ENCODE measurements around the gene UBN1.

Gene UBN1

DNA sequence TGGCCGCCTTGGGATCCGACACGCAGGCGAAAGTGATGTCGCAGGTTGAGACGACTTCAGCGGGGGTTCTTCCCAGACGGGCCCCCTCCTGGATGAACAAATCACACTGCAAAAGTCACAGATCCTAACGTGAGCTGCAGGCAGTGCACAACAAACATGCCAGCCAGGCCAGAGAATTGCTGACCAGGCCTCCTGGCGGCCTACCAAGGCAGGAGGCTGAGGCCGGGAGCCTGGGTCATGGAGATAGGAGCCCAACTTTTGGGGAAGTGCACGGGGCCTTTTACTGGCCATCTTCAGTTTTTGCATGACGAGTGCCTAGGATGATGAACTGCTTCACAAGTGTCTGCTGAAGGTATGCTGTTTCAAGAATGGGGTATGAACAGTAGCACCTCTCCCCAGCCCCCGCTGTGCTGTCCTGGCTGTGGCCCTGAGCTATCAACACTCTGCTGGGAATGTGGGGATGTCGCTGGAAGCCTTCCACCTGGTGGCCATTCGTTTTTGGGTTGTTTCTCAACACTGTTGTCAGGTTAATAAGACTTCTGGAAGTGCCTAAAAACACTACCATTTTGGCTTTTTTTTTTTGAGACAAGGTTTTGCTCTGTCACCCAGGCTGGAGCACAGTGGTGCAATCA, 32.6 kb upstream of the UBN1 start:
- DNase-seq: no peak

DNA sequence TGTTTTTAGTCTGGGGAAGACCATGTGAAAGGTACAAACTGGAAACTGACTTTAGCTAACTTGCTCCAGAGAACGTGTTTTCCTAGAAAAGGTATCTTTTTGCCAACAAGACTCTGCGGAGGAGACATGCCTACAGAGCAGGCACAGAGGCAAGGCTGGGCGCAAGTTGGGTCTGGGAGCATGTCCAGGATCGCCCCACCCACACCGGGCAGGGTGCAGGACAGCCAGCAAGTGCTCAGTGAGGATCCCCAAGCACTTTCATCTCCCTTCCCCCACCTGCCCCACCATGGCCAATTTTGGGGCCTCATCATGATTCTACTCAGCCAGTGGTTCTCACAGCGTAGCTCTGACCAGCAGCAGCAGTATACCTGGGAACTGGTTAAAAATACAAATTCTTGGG, 26.6 kb upstream of the UBN1 start:
- no peak for DNase-seq

DNA sequence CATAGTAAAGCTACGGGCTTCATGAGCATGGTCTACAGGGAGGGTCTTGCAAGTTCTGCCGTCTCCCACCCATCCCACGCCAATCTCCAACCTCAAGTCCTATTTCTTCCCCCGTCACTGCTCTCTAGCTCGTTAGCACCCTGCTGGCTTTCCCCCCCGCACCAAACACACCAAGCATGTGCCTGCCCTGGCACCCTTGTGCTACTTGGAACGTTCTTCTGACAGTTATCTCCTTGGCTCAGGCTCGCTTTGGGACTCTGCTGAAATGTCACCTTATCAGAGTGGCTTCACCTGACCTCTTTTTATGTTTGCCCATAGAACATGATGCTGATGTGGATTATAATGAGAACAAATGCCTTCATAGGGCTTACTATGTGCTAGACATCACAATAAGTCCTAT, 22.1 kb upstream of the UBN1 start:
- DNase-seq: no peak

DNA sequence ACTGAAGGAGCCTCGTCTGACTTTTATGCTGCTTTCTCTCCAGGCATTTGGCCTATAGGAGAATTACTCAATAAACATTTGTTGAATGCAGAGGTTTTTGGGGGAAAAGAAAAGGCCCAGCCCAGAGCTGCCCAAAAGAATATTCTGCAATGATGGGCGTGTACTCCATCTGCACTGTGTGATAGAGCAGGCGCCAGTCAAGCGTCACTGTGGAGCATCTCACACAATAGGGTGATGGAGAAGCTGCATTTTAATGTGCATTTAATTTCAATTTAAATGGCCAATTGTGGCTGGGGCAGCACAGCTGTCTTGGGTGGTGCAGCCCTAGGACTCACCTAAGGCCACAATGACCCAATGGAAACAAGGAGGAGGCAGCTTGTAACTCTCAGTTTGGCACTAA, 20.8 kb upstream of the UBN1 start:
- no peak for DNase-seq

DNA sequence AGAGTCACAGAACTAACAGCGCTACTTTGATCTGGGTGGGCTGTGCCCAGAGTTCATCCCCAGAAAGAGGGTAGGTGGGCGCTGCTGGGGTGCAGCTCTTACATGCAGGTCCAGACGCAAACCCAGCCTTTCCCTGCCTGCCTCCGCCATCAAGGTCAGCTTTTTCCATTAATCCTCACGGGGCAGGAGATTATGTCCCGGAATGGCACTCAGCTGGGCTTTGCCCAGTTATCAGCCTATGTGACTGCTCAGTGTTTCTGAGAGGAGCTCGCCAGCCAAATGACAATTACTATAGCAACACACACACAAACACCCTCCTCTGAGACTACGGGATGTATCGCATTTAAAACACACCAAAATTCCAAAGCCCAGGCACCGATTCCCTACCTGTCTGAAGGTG, 20.3 kb upstream of the UBN1 start:
- DNase-seq: no peak

DNA sequence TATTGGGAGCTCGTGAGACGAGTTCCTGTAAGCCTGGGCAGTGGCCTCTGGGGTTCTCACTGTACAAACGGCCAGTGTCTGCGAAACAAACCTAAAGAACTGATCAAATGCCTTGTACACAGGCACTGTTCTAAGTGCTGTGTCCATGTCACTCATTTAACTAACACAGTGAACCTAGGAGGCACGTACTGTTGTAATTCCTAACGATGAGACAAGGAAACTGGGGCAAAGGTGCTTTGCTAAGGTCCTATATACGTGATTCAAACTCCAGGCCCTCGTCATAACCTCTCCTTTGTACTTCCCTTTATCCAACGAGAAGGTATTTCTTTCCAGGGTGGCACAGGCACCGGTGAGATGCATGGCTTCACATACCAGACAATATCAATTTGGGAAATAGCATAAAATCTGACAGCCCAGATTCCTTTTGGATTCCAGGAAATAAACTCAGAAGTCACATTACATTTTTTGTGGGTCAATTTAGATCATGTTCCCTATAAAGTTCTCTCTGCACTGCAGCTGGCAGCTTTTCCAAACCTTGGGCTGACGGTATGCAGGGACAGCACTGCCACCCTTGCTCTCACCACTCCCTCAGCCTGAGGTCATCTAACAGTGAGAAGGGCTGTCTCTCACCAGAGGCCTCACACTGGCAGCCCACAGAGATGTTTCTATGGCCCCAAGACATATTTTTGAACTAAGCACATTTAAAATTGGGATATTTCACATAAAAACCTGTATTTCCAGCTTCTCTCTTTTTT, 18.5 kb upstream of the UBN1 start:
- no peak for DNase-seq

DNA sequence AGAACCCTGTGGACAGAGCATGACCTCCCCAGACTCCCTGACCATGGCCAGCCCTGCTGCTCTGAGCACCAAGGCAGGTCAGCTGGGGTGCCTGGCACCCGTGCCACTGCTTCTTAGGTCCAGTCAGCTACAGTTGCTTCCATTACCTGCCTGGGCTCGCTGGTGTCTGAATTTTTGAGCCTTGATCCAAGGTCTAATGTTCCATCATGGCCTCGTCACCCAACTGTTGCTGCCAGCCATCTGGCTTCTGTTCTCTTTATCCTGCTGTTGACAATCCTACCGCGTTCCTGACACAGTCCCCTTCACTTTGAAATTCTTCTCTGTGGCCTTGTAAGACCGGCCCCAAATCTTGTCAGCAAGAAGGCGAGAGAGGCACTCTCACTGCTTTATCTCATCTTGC, 16.9 kb upstream of the UBN1 start:
- no peak for DNase-seq

DNA sequence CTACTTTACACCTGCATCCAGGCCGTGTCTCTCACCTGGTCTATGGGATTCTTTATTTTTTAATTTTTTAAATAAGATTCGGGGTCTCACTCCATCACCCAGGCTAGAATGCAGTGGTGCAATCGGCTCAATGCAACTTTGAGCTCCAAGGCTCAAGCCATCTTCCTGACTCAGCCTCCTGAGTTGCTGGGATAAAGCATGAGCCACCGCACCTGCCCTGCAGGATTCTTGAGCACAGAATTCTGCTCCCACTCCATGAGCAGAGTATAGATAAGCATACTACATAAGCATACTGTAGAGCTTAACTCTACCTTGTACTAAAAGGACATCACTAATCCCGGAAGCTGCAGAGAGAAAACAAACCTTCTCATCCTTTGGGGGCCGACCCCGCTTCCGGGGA, 15.7 kb upstream of the UBN1 start:
- DNase-seq: no peak

DNA sequence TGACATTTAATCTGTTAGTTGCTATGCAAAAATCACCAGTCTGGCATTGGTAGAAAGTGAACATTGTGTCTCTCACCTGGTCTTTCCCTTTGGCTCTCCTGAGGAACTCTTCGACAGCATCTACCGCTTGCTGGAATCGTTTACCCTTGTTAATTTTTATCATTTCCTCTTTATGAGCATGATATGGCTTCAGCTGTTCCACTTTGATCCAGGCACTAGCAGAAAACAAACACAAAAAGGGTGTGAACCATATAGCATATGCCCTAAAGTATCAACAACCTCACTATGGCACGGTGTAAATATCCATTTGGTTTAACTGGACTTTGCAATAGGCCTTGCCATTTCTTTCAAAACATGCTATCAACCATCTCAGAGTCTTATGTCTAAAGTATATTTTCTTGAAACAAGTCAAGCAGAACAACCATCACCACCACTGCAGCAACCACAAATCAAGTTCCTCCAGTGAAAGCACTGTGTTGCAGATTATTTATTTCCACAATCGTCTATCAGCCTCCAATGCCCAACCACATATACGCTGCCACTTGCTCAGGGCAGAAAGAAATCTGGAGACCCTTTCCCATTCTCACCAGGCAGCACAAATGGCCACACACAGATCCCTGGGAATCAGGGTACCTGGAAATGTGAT, 14.5 kb upstream of the UBN1 start:
- DNase-seq: no peak

DNA sequence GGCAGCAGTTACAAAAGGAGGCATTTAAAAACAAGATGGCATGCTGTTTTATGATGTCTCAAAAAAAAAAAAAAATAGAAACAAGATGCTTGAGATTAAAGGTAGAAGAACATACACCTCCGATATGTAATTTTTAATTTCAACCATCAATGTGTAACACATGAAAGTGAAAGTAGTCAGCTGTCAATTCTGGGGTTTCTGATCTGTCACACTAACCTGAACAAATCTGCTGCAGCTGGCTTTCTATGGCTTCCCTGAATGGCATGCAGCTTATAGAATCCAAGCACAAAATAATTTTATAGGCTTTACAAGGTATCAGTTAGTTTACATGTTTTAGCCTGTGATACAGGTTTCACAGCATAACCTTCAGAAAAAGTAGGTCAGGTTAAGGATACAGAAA, 13.7 kb upstream of the UBN1 start:
- no peak for DNase-seq

DNA sequence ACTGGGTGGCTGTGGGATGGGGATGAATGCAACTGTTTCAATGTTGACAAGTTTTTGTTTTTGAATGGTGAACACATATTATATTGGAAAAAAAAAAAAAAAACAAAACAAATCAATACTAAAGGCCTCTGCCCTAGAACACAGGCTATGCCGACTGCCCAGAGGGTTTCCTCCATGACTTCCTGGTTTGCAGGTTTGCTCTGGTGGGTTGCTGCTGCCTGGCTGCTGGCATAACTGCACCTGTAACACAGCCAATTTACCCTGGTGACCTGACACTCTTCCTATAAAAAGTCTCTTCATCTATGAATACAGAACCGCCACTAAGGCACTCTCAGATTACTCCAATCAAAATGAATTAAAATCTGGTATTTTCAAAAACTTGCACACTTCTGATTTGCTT, 10.6 kb upstream of the UBN1 start:
- DNase-seq: no peak

DNA sequence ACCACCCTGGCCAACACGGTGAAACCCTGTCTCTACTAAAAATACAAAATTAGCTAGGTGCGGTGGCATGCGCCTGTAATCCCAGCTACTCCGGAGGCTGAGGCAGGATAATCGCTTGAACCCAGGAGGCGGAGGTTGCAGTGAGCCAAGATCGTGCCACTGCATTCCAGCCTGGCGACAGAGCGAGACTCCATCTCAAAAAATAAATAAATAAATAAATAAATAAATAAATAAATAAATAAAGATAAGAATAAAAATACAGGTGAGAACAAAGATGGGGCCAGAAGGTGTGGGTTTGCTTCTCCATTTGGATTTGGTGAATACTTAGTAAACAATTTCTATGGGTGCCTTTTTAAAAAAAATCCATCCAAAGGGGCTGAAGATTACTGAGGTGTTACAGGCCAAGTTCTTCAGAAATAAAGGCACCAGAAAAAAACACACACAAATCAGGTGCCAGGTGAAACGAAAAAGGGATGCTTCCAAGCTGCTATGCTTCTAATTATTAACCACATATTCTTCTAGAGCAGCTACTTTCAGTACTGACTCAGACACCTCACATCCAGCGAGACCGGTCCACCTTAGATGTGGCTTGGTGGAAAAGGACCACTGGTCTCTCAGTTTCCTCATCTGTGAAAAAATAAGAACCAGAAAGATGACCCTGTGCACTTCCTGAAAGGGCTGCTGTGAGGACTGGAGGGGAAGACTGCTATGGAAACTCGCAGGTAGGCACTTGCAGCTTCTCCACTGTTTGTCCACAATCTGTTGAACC, 9.4 kb upstream of the UBN1 start:
- no peak for DNase-seq

DNA sequence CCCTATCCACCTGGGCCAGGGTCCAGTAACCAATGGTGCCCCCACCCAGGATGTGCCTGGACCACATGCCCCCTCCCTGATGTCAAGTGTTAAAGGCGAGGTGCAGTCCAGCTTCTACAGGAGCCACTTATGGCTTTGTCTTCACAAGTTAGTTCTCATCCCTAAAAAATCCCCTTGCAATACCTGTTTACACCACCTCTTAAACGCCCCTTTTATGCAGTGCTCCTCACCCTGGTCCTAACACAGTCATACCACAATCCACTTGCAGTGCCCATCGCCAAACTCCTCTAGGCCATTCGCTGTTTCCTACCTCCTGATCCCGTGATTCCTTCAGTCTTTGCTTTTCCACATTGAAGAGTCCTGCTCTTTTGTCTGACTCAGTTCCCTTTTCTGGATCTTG, 7.3 kb upstream of the UBN1 start:
- DNase-seq: no peak

DNA sequence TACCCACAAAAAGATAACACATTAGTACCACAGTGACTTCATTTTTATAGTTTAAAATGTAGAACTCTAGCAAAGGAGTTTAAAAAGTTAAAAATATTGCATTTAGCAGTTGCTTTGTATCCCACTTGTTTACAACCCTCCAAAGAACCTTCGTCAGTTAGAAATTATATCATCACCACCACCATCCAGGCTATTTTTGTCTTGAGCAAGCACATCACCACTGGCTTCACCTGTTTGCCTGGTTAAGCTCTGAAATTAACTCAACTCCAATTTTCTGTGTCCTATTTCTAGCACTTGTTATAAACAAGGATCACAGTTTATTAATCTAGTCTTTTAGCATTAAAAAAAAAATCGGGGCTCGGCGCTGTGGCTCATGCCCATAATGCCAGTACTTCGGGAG, 6.3 kb upstream of the UBN1 start:
- no peak for DNase-seq

DNA sequence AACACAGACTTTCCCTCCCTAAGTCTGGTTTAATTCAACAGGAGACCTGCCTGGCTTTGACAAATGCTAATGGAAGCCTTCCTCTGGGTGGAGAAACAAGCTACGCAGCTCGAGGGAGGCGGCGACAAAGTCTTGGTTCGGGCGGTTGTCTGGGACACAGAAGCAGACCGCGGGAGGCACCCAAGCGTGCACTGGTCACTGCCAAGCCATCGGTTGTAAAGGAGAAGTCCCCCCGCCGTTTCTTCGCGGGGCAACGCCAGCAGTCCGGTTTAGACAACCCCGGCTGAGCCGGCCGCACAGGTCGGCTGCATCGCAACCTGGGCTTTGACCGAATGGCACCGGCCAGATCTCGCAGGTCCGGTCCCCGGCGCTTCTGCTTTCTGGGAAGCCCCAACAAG, 779 bp upstream of the UBN1 start:
- DNase-seq: peak in 1 of 2 experiments; percentile 15

DNA sequence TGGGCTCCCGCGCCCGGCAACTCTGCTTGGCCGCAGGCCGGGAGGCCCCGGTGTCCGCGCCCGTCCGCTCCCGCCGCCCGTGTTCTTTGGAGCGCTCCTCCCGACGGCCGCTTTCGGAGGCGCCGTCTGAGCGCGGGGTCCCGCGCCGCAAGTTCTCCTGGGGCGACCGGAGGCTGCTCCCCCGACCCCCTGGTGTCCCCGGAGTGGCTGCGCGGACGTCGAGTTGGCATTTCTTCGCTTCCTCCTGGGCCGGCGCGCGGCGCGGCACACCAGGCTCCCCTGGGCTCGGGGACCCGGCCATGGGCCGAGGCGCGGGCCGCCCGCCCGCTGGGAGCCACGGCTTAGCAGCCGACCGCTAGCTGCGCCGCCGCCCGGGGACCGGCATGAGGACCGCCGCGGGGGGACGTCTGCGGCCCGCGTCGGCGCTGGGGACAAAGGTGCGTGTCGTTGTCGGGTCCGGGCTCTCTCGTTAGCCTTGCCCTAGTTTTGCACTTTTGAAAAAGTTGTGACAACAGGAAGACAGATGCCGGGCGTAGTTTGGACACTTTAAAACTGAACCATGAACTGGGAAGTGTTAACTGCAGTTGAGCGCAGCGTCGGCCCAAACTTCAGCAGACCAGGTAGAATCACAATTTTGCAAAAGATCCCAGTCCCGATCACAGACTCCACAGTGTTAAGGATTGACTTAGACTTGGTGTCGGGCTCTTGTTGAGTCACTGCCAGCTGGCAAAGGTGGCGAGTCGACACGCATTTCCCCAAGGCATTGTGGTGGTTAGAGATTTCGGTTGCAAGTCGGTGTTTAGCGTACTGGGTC, 700 bp downstream of the UBN1 start:
- peak in 1 of 2 experiments; percentile 35 for DNase-seq

DNA sequence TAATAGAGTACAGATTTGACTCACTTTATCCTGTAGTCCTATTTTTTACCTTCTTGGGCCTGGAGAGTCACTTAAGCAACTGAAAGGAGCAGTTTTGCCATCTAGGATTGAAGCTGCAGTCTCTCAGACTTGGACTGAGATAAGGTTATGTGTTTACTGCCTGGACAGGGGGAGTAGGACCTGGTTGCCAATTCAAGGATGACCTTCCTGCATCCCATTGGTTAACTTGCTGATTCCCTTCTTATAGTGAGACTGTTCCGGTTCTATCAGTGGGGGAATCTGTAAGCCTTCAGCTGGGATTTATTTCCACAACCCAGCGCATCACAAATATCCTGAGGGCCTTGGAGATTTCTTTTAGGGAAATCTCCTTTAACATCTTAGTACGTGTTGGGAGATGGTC, 2.9 kb downstream of the UBN1 start:
- no peak for DNase-seq

DNA sequence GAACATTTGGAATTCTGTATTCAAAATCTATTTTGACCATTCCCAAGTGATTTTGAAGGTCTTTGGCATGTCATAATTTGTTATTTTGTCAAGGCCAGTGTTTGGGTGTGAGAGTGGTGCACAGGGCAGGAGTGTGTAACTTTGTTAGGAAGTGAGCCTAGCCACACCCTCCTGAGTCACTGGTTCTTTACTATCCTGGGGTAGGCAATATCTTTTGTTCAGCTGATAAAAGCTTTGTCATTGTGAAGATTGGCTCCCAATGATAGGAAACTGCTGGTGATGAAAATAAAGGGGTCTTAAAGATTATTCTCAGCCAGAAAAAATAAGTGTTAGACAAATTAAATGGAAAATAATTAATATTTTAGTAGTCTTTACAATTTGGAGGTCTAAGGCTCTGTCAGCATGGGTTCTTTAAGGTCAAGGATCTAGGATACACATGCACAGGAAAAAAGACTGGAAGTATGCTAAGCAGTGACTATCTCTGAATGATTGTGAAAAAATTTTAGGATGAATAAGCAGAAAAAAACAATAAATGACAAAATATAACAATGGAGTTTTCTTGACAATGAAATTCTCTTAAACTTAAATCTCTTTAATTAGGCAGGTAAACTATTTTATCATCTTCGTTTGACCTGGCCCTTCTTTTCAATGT, 5.1 kb downstream of the UBN1 start:
- DNase-seq: no peak

DNA sequence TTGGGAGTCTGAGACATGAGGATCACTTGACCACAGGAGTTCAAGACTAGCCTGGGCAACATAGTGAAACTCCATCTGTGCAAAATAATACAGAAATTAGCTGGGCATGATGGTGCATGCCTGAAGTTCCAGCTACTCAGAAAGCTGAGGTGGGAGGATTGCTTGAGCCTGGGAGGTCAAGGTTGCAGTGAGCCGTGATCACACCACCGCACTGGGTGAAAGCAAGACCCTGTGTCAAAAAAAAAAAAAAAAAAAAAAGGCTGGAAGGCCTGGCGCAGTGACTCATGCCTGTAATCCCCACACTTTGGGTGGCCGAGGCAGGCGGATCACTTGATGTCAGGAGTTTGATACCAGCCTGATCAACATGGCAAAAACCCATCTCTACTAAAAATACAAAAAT, 8.1 kb downstream of the UBN1 start:
- no peak for DNase-seq

DNA sequence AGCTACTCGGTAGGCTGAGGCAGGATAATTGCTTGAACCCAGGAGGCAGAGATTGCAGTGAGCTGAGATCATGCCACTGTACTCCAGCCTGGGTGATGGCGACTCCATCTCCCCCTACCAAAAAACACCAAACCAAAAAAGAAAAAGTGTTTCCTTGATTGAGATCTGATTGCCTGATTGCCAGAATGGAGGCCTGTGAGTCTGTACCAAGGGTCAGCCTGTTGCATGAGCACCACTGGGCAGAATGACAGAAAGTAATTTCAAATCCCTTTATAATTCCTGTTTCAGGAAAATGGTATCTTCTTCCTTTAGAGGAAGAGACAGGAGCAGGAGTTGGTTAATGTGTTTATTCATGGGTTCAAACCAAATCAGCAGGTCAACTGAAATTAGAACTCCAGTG, 8.5 kb downstream of the UBN1 start:
- no peak for DNase-seq

DNA sequence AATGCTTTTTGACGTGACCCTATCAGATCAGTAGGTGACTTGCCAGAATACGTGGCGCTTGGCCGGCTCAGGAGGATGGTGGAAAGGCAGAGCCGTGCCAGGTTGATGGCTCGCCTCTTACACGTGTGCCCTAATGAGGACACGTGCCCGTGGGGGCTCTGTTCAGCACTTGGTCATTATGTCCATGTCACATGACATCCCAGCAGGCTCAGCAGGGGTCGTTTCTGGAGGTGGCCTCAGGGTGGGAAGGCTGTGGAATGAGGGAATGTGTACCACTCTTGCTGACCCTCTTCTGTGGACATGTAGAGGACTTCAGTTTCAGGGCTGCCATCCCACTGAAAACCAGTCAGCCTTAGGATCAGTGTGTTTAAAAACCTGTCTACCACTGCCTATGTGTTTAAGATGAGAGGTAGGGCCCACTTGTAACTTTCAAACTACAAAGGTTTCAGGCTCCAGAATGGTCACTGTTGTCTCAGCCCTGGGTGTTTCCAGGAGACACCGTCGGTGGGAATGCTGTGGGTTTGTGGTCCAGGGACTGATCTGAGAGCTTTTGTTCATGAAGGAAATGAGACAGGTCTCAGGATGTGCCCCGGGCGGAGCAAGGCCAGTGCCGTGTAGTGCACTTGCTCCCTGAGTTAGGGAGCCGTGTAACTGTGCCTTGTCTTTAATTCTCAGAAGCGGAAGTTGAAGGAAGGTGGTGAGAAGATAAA, 12.1 kb downstream of the UBN1 start:
- DNase-seq: no peak

DNA sequence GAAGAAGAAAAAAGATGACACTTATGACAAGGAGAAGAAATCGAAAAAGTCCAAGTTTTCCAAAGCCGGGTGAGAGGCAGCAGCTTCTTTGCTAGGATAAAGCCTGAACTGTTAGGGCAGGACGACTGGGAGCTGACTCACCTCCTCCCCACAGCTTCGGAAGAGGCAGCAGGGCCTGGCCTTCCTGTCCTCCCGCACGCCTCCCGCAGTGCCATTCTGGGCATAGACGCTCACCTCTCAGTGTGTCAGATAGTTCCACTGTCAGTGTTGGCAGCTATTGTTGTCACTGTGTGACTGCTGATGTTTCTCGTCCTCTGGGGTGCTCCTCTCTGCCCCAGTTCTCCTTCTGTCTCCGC, 12.6 kb downstream of the UBN1 start:
- no peak for DNase-seq

Data from NCI-H526 (cell line).